Lung (tissue), 12 donors: ENCODE results near the gene SP4. TPM values are rescaled to one million over a fixed set of nuclear protein-coding genes. Genes with fewer than 3 reads are reported as not detected.

Experiments
- ATAC-seq: fragments of 200-7000 bp; cut with Tn5 transposase; one replicate; pipeline ENCODE4 v1.9.1; 2020; ENCODE audit warnings: moderate number of reproducible peaks; ENCODE audit not compliant: insufficient read depth, low FRiP score
- DNase-seq, 3 donors: peaks; one replicate each; pipeline ENCODE4 v3.0.0-alpha.2; 2013 to 2017
- H3K27ac ChIP-seq, 2 donors: one replicate each; pipeline ENCODE4 v1.5.1; 2013; ENCODE audit warnings: mild to moderate bottlenecking in 2 of 2, moderate library complexity in 2 of 2, control low read depth in 1 of 2, inconsistent platforms in 1 of 2, low read depth in 1 of 2, low read length in 1 of 2
- H3K27me3 ChIP-seq, 3 donors: one replicate each; pipeline ENCODE4 v1.5.1; 2013; ENCODE audit warnings: low read length in 2 of 3; ENCODE audit not compliant: control insufficient read depth in 3 of 3, insufficient read depth in 3 of 3
- H3K36me3 ChIP-seq, 4 donors: one replicate each; pipeline ENCODE4 v1.5.1; 2013; ENCODE audit warnings: low read length in 4 of 4, mild to moderate bottlenecking in 1 of 4, moderate library complexity in 1 of 4; ENCODE audit not compliant: control insufficient read depth in 4 of 4, insufficient read depth in 4 of 4
- H3K4me1 ChIP-seq, 5 donors: one replicate each; pipeline ENCODE4 v1.5.1; 2013; ENCODE audit warnings: low read length in 5 of 5, mild to moderate bottlenecking in 2 of 5, moderate library complexity in 1 of 5; ENCODE audit not compliant: control insufficient read depth in 5 of 5, insufficient read depth in 5 of 5
- H3K4me3 ChIP-seq: one replicate; pipeline ENCODE4 v1.5.1; 2013; ENCODE audit warnings: mild to moderate bottlenecking, control low read depth, moderate library complexity
- H3K9ac ChIP-seq, 2 donors: one replicate each; pipeline ENCODE4 v1.5.1; 2013; ENCODE audit warnings: low read length in 2 of 2, control low read depth in 1 of 2; ENCODE audit not compliant: insufficient read depth in 1 of 2
- H3K9me3 ChIP-seq, 4 donors: one replicate each; pipeline ENCODE4 v1.5.1; 2013; ENCODE audit warnings: low read length in 3 of 4, mild to moderate bottlenecking in 1 of 4, moderate library complexity in 1 of 4; ENCODE audit not compliant: control insufficient read depth in 4 of 4, insufficient read depth in 3 of 4
- WGBS, 2 donors: extraction: QIAGEN DNeasy Blood & Tissue Kit; methylation state at CpG; one replicate each; pipeline ENCODE4 v1.1.7; 2013; 5-methylcytosine and 5-hydroxymethylcytosine counted together
- polyA plus RNA-seq, 2 donors: library from polyadenylated mRNA; stranded (reverse); fragments of 200-250 nt; gene quantifications; one replicate each; pipeline ENCODE4 v1.2.1, GENCODE V29; 2013
- total RNA-seq, 2 donors: library from RNA; depleted of rRNA in 1 of 2; stranded (reverse); fragments of >200 nt in 1 of 2; gene quantifications; one replicate each; pipeline ENCODE4 v1.2.1, GENCODE V29; 2014 to 2021
- TF ChIP-seq, protein P1 (sequence below): IDR thresholded peaks from 2 replicates; pipeline ENCODE4 v1.5.1; 2012; ENCODE audit warnings: mild to moderate bottlenecking; ENCODE audit errors: control extremely low read depth, extremely low read depth
- donor health status: control.
- donor health status: control.
- donor health status: Bipolar disorder and iron deficiency.
- donor health status: healthy.
- donor health status: DM: yes; HTN: yes; CAD: no.

SP4 gene
- total and polyA plus RNA-seq, 4 donors, result 1.5 to 16.6 (median 4.1) TPM

DNA sequence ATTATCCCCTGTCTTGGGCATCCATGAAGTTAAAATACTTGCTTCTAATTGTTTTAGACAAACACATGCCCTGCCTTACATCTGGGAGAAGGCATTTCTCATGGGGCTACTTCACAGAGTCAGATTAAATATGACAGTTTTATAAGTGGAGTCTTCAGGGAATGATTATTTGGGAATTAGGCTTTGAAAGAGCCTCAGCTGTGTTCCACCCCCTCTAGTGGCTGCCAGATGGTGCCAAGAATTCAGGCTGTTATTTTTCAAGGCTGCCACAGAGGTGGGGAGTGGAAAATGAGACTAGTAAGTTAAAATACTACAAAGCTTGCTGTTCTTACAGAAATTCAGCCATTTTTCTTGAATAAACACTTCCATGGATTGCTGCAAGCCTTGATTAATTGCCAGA, 69.2 kb downstream of the SP4 start:
- peaks cover 0 to 10% (median 3%) of the 10 kb centered on the region in 4 donors for H3K9me3 ChIP-seq
- no peaks in the 10 kb centered on the region for H3K27me3 ChIP-seq
- H3K36me3 ChIP-seq, result peaks cover 0 to 3% (median under 1%) of the 10 kb centered on the region in 4 donors
- DNase-seq (no peak), ATAC-seq (no peak)
- H3K9ac ChIP-seq, result no peak overlapping the region
- no peak overlapping the region for H3K27ac ChIP-seq
- no peak overlapping the region for H3K4me3 ChIP-seq
- TF ChIP-seq, protein P1, sequence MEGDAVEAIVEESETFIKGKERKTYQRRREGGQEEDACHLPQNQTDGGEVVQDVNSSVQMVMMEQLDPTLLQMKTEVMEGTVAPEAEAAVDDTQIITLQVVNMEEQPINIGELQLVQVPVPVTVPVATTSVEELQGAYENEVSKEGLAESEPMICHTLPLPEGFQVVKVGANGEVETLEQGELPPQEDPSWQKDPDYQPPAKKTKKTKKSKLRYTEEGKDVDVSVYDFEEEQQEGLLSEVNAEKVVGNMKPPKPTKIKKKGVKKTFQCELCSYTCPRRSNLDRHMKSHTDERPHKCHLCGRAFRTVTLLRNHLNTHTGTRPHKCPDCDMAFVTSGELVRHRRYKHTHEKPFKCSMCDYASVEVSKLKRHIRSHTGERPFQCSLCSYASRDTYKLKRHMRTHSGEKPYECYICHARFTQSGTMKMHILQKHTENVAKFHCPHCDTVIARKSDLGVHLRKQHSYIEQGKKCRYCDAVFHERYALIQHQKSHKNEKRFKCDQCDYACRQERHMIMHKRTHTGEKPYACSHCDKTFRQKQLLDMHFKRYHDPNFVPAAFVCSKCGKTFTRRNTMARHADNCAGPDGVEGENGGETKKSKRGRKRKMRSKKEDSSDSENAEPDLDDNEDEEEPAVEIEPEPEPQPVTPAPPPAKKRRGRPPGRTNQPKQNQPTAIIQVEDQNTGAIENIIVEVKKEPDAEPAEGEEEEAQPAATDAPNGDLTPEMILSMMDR, result no peak
- H3K4me1 ChIP-seq, result no peaks in the 10 kb centered on the region

DNA sequence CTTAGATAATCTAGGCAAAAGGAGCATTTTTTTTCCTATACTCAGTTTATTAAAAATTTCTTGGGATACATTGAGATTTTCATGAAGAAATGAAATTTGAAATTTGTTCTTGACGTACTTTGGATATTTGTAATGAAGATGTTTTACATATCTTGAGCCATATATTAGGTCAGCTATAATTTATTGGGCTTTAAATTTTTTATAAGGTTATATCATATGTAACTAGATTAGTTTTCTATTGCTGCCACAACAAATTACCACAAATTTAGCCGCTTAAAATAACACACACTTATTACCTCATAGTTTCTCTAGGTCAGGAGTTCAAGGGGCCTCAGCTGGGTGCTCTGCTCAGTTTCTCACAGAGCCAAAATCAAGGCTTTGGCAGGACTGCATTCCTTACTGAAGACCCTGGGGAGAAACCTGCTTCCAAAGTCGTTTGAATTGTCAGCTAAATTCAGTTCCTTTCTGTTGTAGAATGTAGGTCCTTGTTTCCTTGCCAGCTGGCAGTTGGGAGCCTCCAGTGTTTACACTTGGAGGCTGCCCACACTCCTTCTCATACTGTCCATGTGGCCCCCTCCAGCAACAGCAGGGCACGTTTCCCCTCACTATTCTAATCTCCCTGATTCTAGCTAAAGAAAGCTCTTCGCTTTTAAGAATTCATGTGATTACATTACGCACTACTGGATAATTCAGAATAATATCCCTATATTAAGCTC, 72.4 kb downstream of the SP4 start:
- TF ChIP-seq, protein P1, result no peak
- Histone ChIP-seq H3K9me3 (peaks cover 0 to 5% (median 2%) of the 10 kb centered on the region in 4 donors), H3K27me3 (no peaks in the 10 kb centered on the region), H3K4me3 (no peak overlapping the region), H3K9ac (no peak overlapping the region), H3K36me3 (peaks cover 0 to 3% (median 1%) of the 10 kb centered on the region in 4 donors), H3K4me1 (no peaks in the 10 kb centered on the region), H3K27ac (no peak overlapping the region)
- WGBS, 2 donors, result 89 to 93% methylated on average over 6 of the region's 6 CpGs
- DNase-seq (no peak), ATAC-seq (no peak)

DNA sequence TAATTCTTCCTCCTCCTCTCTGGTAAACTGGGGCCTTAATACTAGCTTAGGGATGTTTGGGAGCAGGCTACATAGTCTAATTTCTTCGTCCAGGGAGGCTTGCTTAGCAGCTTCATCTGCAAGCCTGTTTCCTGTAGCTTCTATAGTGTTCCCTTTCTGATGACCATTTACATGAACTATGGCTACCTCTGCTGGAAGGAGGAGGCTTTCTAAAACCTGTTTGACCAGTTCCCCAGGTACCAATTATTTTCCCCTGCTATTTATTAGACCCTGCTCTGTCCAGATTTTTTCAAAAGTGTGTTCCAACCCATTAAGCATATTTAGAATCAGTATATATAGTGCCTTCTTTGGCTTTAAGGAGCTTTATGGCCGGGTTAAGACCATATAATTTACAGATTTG, 76.1 kb downstream of the SP4 start:
- Histone ChIP-seq H3K4me1 (no peaks in the 10 kb centered on the region), H3K27ac (no peak overlapping the region), H3K4me3 (no peak overlapping the region), H3K9me3 (peaks cover 0 to 2% (median 0%) of the 10 kb centered on the region in 4 donors), H3K36me3 (peaks cover 0 to 3% (median 1%) of the 10 kb centered on the region in 4 donors), H3K9ac (no peak overlapping the region), H3K27me3 (no peaks in the 10 kb centered on the region)
- TF ChIP-seq, protein P1, result no peak
- ATAC-seq (no peak), DNase-seq (peak in 2 of 3 donors; percentile 11 to 35)
- WGBS, 2 donors, result 76 to 92% methylated on average over 2 of the region's 2 CpGs
